Measurements from ENCODE around the gene ANLN.
"Not testable (repeated sequence)": the region's sequence is repeated elsewhere in the genome, so short reads cannot be mapped to it uniquely, and the experiment has no call there.

The ANLN gene

DNA sequence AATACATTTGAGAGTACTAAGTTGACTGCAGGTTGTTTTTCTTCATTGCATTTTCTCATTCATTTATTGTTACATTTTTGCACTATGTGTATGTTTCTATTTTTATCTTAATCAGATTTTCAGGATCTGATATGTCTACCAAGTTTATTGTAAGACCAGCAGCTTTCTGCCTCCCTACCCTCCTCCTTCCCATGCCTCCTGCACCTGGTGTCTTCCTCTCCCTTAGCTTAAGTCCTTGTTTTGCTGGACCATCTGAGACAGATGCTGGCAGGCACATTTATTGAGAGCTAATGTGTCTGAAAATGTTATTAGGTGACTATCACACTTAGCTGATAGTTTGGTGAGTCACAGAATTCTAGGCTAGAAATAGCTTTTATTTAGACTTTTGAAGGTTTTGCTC lies 79.6 kb downstream of the ANLN start:
- DNase-seq, result no peak

DNA sequence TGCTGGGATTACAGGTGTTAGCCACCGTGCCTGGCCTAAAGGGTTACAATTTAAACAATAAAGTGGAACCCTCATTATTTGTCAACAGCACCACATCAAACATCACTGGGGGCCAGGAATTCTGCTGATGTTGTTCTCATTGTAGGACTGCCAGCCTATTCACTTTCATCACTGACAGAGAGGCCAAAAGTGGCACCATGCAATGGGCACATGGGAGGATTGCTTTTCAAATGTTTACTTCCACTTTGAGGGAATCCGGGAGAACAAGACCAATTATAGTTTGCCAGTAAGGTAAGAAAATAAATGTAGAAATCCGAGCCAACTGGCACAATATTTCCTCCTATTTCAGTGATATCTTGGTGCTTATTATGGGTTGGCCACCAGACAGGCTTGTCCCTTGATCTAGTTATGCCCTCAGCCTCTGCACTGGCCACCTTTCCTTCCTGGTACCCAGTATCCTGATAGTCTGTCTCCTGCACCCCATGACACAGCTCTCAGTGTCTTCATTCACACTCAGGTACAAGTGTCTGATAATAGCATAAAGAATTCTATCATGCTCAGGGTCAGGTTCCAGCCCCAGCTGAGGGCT lies 82.6 kb downstream of the ANLN start:
- no peak for DNase-seq

DNA sequence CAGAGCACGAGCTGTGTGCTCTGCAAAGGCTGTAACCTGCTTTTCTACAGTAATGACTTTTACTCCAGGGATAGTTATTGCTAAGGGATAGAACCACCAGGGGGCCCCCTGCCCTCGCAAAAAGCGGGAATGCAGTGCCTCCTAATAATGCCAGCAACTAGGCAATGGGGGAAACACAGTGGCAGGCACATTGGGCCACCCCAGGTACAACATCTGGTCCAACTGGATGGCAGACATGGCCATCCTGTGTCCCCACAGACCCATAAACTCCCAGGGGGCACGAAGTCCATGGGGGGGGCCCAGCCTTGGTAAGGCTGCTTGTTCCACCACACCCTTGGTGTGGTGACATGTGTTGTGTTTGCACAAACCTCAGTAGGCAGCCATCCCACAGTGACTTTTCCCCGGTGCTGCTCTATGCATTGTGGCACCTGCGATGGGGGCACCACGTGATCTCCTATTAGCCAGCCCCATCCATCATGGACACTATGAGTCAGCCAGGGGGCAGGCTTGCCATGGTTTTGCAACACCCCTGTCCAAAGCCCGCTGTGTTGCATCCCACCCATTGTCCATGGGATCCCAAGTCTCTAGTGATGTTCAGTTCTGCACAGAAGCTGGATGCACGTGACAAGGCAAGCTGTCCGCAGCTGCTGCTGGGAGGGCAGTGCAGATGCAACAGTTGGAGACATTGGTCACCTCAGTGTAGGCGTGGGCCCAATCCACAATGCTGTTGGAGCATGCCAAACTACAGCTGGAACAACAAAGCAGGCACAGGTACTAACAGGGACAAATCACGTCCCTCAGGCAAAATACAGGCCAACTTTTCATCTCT lies 84.0 kb downstream of the ANLN start:
- peak; percentile 20 for DNase-seq

DNA sequence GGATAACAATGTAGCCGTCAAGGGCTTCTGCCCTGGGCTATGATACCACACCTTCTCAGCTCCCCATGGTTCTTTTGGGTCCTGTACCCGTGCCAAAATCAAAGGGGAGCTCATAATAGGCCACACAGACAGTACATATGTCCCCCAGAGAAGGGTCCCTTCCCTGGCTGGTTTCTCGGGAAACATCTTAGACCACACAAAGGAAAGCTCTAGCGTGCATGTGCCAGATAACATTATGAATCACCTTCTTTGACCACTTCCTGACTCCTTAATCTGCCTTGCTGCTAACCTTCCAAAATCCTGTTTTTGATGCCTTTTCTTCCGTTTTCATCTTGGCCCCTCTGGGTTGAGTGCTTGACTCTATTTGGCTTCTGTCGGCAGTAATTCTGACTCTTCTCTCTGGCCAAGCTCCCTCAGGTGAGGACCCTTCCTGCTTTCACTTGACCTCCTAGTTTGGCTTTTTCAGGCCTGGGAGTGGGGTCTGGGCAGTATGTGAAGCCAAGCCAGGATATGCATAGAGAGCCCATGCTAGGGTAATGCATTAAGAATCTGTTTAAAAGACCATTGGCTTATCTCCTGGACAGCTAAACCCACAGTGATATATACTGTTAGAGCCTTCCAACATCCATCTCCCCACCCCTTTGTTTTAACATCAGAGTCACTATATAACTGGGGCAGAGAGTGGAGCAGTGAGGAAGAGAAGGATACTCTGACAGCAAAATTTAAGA lies 84.8 kb downstream of the ANLN start:
- no peak for DNase-seq

DNA sequence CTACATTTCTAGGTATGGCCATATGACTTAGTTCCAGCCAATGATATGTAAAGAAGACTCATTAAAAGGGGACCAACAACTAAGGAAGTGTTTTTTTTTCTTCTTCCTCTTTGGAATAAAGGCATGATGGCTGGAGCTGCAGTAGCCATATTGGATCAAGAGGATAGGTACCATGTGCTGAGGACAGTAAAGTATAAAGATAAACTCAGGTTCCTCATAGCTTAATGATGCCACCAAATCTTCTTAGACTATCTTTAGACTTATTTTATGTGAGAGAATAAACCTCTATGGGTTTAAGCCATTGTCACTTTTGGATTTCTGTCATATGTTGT lies 85.3 kb downstream of the ANLN start:
- no peak for DNase-seq

DNA sequence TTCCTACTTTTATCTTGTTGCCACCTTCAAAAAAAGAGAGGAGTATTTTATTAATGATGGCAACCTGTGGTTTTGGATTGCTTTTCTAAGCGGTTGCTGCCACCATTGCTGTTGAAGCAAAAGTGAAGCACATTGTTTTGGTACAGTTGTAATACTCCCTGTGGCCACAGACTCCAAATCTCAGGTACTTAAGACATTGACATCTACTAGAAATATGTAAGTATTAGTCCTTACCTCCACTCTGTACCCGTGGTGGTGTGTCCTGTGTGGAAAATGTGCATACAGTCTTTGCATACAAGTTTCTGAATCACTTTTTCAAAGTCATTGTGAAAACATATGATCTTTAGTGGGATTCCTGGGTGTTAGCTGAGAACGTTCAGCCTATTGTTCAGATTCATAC lies 85.7 kb downstream of the ANLN start:
- no peak for DNase-seq

DNA sequence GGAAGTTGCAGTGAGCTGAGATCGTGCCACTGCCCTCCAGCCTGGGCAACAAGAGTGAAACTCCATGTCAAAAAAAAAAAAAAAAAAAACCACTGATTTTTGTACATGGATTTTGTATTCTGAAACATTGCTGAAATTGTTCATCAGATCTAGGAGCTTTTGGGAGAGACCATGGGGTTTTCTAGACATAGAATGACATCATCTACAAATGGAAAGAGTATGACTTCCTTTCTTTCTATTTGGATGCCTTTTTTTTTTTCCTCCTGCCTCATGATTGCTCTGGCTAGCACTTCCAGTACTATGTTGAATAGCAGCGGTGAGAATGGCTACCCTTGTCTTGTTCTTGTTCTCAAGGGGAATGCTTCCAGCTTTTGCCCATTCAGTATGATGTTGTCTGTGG lies 89.1 kb downstream of the ANLN start:
- no peak for DNase-seq

DNA sequence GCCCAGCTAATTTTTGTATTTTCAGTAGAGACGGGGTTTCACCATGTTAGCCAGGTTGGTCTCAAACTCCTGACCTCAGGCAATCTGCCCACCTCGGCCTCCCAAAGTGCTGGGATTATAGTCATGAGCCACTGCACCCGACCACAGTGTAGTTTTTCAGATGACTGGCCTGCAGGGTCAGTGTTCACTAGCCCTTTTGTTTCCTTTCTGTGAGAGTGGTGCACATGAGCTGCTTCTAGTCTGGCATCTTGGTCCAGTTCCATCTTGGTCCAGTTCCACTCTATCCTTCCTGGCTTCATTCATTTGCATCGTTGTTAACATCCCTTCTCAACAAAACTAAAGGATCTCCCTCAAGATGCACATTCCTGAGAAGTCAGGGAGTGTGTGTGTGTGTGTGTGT lies 94.2 kb downstream of the ANLN start:
- DNase-seq, result not testable (repeated sequence)

DNA sequence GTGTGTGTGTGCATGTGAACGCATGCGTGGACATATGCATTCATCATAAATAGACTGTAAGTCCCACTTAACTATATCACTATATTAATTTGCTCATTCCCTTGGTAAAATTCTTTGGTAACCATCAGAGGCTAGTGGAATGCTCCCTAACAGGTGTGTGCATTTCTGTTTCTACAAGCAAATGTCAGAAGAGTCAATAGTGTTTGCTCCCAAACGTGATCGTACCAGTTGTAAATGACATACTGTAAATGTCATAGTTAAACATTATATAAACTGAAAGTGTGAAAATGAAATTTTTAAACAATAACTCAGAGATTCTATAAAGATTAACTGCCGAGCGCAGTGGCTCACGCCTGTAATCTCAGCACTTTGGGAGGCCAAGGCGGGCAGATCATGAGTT lies 94.6 kb downstream of the ANLN start:
- DNase-seq, result no peak

DNA sequence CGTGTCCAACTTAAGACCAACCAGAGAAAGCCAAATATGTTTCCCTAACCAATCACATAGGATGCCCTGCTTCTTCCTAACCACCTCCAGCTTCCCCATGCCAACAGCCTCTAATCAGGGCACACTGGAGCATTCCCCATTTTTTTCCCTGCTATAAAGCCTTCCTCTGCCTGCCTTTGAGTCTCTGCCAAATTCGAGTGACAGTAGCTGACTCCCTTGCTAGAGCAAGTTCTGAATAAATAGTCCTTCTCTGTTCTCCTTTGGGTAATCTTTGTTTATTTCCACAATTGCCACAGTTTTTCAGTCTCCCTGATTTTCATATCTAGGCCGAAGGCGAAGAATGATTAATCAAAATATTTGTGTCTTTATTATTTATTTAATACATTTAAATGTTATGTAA lies 96.7 kb downstream of the ANLN start:
- DNase-seq, result no peak

DNA sequence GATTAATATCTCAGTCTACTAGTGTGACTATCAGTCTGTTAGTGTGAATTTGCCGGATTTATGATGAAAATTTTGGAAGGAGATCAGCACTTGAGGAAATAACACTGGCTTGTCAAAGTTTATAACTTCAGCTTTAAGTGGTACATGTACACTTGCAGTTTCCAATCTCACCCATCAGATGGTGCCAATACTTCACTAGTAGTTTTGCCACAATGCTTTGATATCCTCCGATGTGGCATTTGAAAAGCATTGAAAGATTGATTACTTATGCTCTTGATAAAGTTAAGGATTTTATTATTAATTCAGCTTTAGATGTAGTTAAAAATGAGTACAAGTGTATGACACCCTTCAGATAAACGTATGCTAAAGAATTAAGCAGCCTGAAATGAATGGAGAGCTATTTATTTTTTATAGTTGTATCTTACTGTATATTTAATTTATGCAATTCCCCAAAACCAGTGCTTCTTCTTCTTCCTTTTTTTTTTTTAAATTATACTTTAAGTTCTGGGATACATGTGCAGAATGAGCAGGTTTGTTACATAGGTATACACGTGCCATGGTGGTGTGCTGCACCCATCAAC lies 98.2 kb downstream of the ANLN start:
- no peak for DNase-seq

DNA sequence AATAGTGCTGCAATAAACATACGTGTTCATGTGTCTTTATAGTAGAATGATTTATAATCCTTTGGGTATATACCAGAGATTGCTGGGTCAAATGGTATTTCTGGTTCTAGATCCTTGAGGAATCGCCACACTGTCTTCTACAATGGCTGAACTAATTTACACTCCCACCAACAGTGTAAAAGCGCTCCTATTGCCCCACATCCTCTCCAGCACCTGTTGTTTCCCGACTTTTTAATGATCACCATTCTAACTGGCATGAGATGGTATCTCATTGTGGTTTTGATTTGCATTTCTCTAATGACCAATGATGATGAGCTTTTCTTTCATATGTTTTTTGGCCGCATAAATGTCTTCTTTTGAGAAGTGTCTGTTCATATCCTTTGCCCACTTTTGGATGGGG lies 99.0 kb downstream of the ANLN start:
- DNase-seq, result not testable (repeated sequence)

DNA sequence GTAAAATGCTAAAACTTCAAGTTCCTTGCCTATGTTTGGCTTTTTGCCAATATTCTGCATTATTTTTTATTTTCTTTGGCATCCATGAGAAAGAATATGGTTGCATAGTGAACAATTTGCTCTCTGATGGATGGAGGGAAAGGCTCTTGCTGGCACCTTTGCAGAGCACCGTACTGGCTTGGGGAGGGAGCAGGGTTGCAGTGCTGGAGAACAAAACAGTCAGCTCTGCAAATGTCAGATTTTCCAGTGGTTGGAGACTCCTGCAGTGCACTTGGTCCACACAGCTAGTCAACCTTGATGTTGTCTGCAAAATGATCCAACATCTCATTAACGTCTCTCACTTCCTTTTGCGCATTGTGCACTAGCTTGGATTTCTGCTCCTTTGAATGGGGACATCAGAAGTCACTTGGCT lies 100.8 kb downstream of the ANLN start:
- no peak for DNase-seq

DNA sequence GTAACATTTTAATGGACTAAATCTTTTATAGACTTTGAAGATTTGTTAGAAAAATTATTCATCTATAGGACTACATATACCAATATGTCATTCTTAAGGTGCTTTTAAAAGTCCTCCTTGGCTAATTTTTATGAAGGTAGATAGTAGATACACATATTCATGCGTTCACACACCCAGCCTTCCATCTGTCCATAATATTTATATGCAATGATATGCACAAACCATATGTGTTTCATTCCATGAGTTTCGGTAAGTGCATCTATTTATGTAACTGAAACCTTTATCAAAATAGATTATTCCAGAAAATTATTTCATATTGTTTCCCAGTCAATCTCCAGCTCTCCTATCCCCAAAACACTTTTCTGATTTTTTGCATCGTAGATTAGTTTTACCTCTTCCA lies 101.7 kb downstream of the ANLN start:
- no peak for DNase-seq

DNA sequence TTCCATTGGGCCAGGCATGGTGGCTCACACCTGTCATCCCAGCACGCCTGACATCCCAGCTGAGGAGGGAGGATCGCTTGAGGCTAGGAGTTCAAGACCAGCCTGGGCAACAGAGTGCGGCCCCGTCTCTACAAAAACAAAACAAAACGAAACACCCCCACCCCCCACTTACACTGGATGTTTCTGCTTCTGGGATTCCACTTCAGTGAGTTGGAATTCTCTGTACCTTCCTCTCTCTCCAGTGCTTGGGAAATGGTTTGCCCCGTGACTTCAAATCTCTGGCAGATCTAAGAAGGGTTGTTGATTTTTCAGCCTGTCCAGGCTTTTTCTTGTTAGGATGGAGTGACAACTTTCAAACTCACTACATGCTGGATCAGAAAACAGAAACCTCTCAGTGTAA lies 106.9 kb downstream of the ANLN start:
- no peak for DNase-seq

DNA sequence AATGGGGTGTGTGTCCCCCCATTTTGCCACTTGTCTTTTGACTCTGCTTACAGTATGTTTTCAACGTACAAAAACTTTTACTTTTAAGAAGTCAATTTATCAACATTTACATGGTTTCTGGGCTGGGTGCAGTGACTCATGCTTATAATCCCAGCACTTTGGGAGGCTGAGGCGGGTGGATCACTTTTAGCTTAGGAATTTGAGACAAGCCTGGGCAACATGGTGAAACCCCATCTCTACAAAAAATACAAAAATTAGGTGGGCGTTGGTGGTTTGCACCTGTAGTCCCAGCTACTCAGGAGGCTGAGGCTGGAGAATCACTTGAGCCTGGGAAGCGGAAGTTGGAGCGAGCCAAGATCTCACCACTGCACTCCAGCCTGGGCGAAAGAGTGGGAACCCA lies 107.5 kb downstream of the ANLN start:
- not testable (repeated sequence) for DNase-seq

DNA sequence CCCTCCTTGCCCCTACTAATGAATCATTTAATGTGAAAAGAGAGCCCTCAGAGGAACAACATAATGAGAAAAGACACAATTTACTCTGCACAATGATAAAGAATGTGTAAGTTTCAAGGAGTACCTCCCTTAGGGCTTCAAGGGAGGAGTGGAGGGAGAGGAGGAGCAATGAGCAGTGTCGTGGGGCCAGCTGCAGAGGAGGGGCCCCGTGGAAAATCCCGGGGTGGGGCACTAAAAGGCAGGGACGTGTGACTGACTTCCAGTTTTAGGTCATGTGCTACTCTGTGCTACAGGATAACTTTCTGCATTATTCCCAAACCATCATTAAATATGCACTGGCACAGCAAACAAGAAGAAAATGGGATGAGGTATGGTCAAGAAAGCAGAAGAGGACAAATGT lies 108.1 kb downstream of the ANLN start:
- DNase-seq, result no peak
